HepG2 (cell line): ENCODE results near the gene PCOLCE2. TPM values are rescaled to one million over a fixed set of nuclear protein-coding genes. Genes with fewer than 3 reads are reported as not detected.

Experiments
- ARID5B ChIP-seq: IDR thresholded peaks from 2 replicates; pipeline ENCODE4 v1.4.0; 2020; ENCODE audit warnings: mild to moderate bottlenecking, missing genetic modification reagents
- ATF2 ChIP-seq: sonication (generic); formaldehyde crosslinking; IDR thresholded peaks from 2 replicates; pipeline ENCODE4 v1.4.0; 2020; ENCODE audit warnings: missing genetic modification reagents
- BATF2 ChIP-seq: sonication (generic); formaldehyde crosslinking; IDR thresholded peaks from 2 replicates; pipeline ENCODE4 v1.8.0; 2022; ENCODE audit warnings: mild to moderate bottlenecking, missing genetic modification reagents, moderate library complexity
- FOXP4 ChIP-seq: sonication (generic); formaldehyde crosslinking; IDR thresholded peaks from 2 replicates; pipeline ENCODE4 v1.4.0; 2020; ENCODE audit warnings: missing genetic modification reagents
- GATAD2A ChIP-seq: IDR thresholded peaks from 2 replicates; pipeline ENCODE4 v1.6.1; 2016
- HIC2 ChIP-seq: sonication (generic); formaldehyde crosslinking; IDR thresholded peaks from 2 replicates; pipeline ENCODE4 v1.9.0; 2022; ENCODE audit warnings: low read depth, missing genetic modification reagents
- HMGXB4 ChIP-seq, 2 experiments: sonication (generic) in 1 of 2; formaldehyde crosslinking in 1 of 2; IDR thresholded peaks; 2 replicates each; pipeline versions ENCODE4 v1.4.0 to v1.6.1; 2018 to 2020; ENCODE audit warnings: missing genetic modification reagents in 2 of 2, borderline replicate concordance in 1 of 2, low read depth in 1 of 2, mild to moderate bottlenecking in 1 of 2, missing biosample characterization in 1 of 2
- JDP2 ChIP-seq: sonication (generic); formaldehyde crosslinking; IDR thresholded peaks from 2 replicates; pipeline ENCODE4 v1.8.1; 2022; ENCODE audit warnings: missing genetic modification reagents, borderline replicate concordance
- JUNB ChIP-seq: sonication (generic); formaldehyde crosslinking; IDR thresholded peaks from 2 replicates; pipeline ENCODE4 v1.8.0; 2022; ENCODE audit warnings: missing genetic modification reagents, mild to moderate bottlenecking, borderline replicate concordance
- NFYC ChIP-seq: IDR thresholded peaks from 2 replicates; pipeline ENCODE4 v1.6.1; 2016; ENCODE audit warnings: missing genetic modification reagents, missing compliant biosample characterization
- TEAD3 ChIP-seq: optimal IDR thresholded peaks from 2 replicates; pipeline ENCODE3; 2016; ENCODE audit warnings: borderline replicate concordance
- ZBTB14 ChIP-seq: sonication (generic); formaldehyde crosslinking; IDR thresholded peaks from 2 replicates; pipeline ENCODE4 v1.4.0; 2020; ENCODE audit warnings: missing genetic modification reagents
- ZNF143 ChIP-seq: sonication (generic); formaldehyde crosslinking; IDR thresholded peaks from 2 replicates; pipeline ENCODE4 v1.4.0; 2020; ENCODE audit warnings: missing genetic modification reagents
- ZNF230 ChIP-seq: sonication (generic); formaldehyde crosslinking; IDR thresholded peaks from 2 replicates; pipeline ENCODE4 v1.4.0; 2020; ENCODE audit warnings: mild to moderate bottlenecking, missing genetic modification reagents
- ZNF670 ChIP-seq: sonication (generic); formaldehyde crosslinking; IDR thresholded peaks from 2 replicates; pipeline ENCODE4 v1.8.0; 2022; ENCODE audit warnings: mild to moderate bottlenecking, missing genetic modification reagents, borderline replicate concordance
- polyA plus RNA-seq, 8 experiments: library from polyadenylated mRNA; depleted of rRNA in 3 of 8; stranded (reverse) in 7 of 8; unstranded in 1 of 8; fragments of >200 nt; fragmentation: Illumina TruSeq in 4 of 8; extraction: Trizol in 4 of 8; gene quantifications; 2 replicates each; pipeline versions ENCODE4 v1.2.1 to v1.2.3, GENCODE V29; 2011 to 2016; ENCODE audit warnings: low read depth in 4 of 8, missing spikeins in 1 of 8, mixed read lengths in 1 of 8; ENCODE audit not compliant: insufficient read depth in 1 of 8
- total RNA-seq, 5 experiments: library from RNA; depleted of rRNA; stranded (reverse); fragments of >200 nt; fragmentation: Illumina TruSeq; extraction: Trizol; gene quantifications; 2 replicates each; pipeline ENCODE4 v1.2.3, GENCODE V29; 2016; ENCODE audit warnings: low read depth in 1 of 5

Gene PCOLCE2
- total and polyA plus RNA-seq, 2 of the 13 experiments (the other 11 are each of a cell fraction or from before 2014, with no cell fraction given): 0.71 to 2.0 TPM

- TF ChIP-seq JDP2 (CRISPR knock-in tag) (no peak), NFYC (CRISPR knock-in tag) (no peak), TEAD3 (CRISPR knock-in tag) (peak; percentile 23), HMGXB4 (CRISPR knock-in tag; IDR thresholded peaks at IDR 0.05; ENCODE audit: borderline replicate concordance in 1 of 2, low read depth in 1 of 2) (0 out of 4 replicates have a peak, but pooled peaks of 1 of the 2 experiments have one; percentile 53), FOXP4 (CRISPR knock-in tag) (peak; percentile 46; the same call in 1 of the 2 replicates), ZNF670 (CRISPR knock-in tag) (0 out of 2 replicates have a peak, but pooled peaks have one; percentile 45), ZBTB14 (no peak), HIC2 (peak; percentile 35; the same call in 1 of the 2 replicates), BATF2 (no peak), JUNB (no peak), ZNF143 (CRISPR knock-in tag) (no peak), GATAD2A (peak; percentile 79), ATF2 (CRISPR knock-in tag) (0 out of 2 replicates have a peak, but pooled peaks have one; percentile 34), ARID5B (CRISPR knock-in tag) (peak; percentile 73), ZNF230 (CRISPR knock-in tag) (no peak)
Measured at GRCh38 chr3:142857056-142857455, 31.8 kb downstream of the PCOLCE2 start (continued).
